H1 (cell line): ENCODE results near the gene RBFOX1. TPM values are rescaled to one million over a fixed set of nuclear protein-coding genes. Genes with fewer than 3 reads are reported as not detected.

ENCODE experiments used
- CTCF ChIA-PET: fragments of 300-600 bp; sonication (Branson Sonifier 250); formaldehyde crosslinking; loops from one replicate; lab custom pipeline; 2021; ENCODE audit not compliant: partially characterized antibody; lab: Charles Lee
- POLR2A ChIA-PET: fragments of 300-600 bp; sonication (Branson Sonifier 250); formaldehyde crosslinking; loops from one replicate; lab custom pipeline; 2021; ENCODE audit warnings: inconsistent platforms; ENCODE audit not compliant: partially characterized antibody; lab: Charles Lee
- DNase-seq, 2 experiments: peaks; one replicate each; pipeline versions ENCODE4 v3.0.0 to v3.0.0-alpha.2; 2010 to 2022; ENCODE audit warnings: low spot score in 2 of 2, low read depth in 1 of 2, mixed read lengths in 1 of 2
- FAIRE-seq: peaks from 2 replicates; lab custom pipeline; 2011; peaks lifted over from hg19 to GRCh38; lab: Jason Lieb, UNC
- H2AFZ ChIP-seq: 2 replicates; pipeline ENCODE4 v1.8.1; 2012; ENCODE audit warnings: low read length, inconsistent platforms
- H2AK5ac ChIP-seq: 2 replicates; pipeline ENCODE4 v1.6.1; 2013; ENCODE audit warnings: low read depth, low read length
- H2BK120ac ChIP-seq: replicated peaks from 2 replicates; pipeline ENCODE3; 2013; ENCODE audit warnings: low read depth, low read length, inconsistent platforms
- H2BK12ac ChIP-seq: 2 replicates; pipeline ENCODE4 v1.6.1; 2013; ENCODE audit warnings: low read depth, low read length
- H2BK15ac ChIP-seq: 2 replicates; pipeline ENCODE4 v1.6.1; 2013; ENCODE audit warnings: low read length
- H2BK20ac ChIP-seq: 2 replicates; pipeline ENCODE4 v1.6.1; 2013; ENCODE audit warnings: low read length
- H2BK5ac ChIP-seq: 2 replicates; pipeline ENCODE4 v1.6.1; 2013; ENCODE audit warnings: low read depth, low read length
- H3K14ac ChIP-seq: 2 replicates; pipeline ENCODE4 v1.6.1; 2013; ENCODE audit warnings: inconsistent platforms; ENCODE audit not compliant: insufficient read length
- H3K18ac ChIP-seq: 2 replicates; pipeline ENCODE4 v1.6.1; 2013; ENCODE audit warnings: low read length; ENCODE audit errors: extremely low read depth
- H3K23ac ChIP-seq: 2 replicates; pipeline ENCODE4 v1.6.1; 2013; ENCODE audit warnings: inconsistent platforms; ENCODE audit not compliant: insufficient read length
- H3K23me2 ChIP-seq: 2 replicates; pipeline ENCODE4 v1.6.1; 2013; ENCODE audit warnings: low read depth, low read length
- H3K27ac ChIP-seq: 2 replicates; pipeline ENCODE4 v1.6.1; 2011; ENCODE audit warnings: low read depth, low read length, inconsistent platforms
- H3K27me3 ChIP-seq, 4 experiments: replicated peaks in 1 of 4; 1 replicate in 1 of 4; 2 replicates in 3 of 4; pipeline versions ENCODE4 v1.6.1 to v1.8.1; 2011 to 2013; ENCODE audit warnings: low read length in 3 of 4, mild to moderate bottlenecking in 3 of 4, inconsistent platforms in 2 of 4, mixed read lengths in 2 of 4, moderate library complexity in 1 of 4; ENCODE audit not compliant: control insufficient read depth in 3 of 4, insufficient read depth in 3 of 4; ENCODE audit errors: extremely low read depth in 1 of 4
- H3K36me3 ChIP-seq, 4 experiments: 2 replicates each; pipeline versions ENCODE4 v1.6.1 to v1.8.1; 2011 to 2013; ENCODE audit warnings: mild to moderate bottlenecking in 4 of 4, low read length in 3 of 4, moderate library complexity in 2 of 4, control low read depth in 1 of 4, inconsistent platforms in 1 of 4; ENCODE audit not compliant: insufficient read depth in 4 of 4, control insufficient read depth in 2 of 4
- H3K4ac ChIP-seq: replicated peaks from 2 replicates; pipeline ENCODE3; 2013; ENCODE audit warnings: low read length, low read depth, mixed read lengths, inconsistent platforms; ENCODE audit not compliant: insufficient read length
- H3K4me1 ChIP-seq, 4 experiments: replicated peaks in 1 of 4; 1 replicate in 1 of 4; 2 replicates in 3 of 4; pipeline versions ENCODE4 v1.6.1 to v1.8.1; 2011 to 2013; ENCODE audit warnings: low read length in 3 of 4, inconsistent platforms in 2 of 4, mixed read lengths in 1 of 4; ENCODE audit not compliant: insufficient read depth in 4 of 4, control insufficient read depth in 3 of 4
- H3K4me2 ChIP-seq, 2 experiments: 2 replicates each; pipeline versions ENCODE4 v1.6.1 to v1.8.1; 2011 to 2013; ENCODE audit warnings: low read depth in 2 of 2, low read length in 2 of 2, control low read depth in 1 of 2, inconsistent platforms in 1 of 2, mild to moderate bottlenecking in 1 of 2; ENCODE audit not compliant: insufficient read depth in 1 of 2
- H3K4me3 ChIP-seq, 4 experiments: fragments of 200-600, 300-600 bp in 1 of 4; sonication (generic), shearing (Covaris generic), sonication (Bioruptor Twin) in 1 of 4; 2 replicates each; pipeline versions ENCODE4 v1.5.1 to v1.8.1; 2011 to 2016; ENCODE audit warnings: low read length in 4 of 4, low read depth in 3 of 4, control low read depth in 2 of 4, inconsistent platforms in 2 of 4, mild to moderate bottlenecking in 2 of 4, mixed read lengths in 1 of 4, moderate library complexity in 1 of 4; ENCODE audit not compliant: insufficient read depth in 2 of 4; ENCODE audit errors: extremely low read depth in 1 of 4
- H3K56ac ChIP-seq: replicated peaks from 2 replicates; pipeline ENCODE3; 2013; ENCODE audit warnings: low read depth, mild to moderate bottlenecking, mixed read lengths, low read length, inconsistent platforms; ENCODE audit not compliant: insufficient read length
- H3K79me1 ChIP-seq: 2 replicates; pipeline ENCODE4 v1.6.1; 2013; ENCODE audit warnings: low read depth, low read length, control low read depth
- H3K79me2 ChIP-seq, 2 experiments: 2 replicates each; pipeline versions ENCODE4 v1.6.1 to v1.8.1; 2012 to 2013; ENCODE audit warnings: low read length in 2 of 2, mild to moderate bottlenecking in 2 of 2, inconsistent platforms in 1 of 2; ENCODE audit not compliant: insufficient read depth in 2 of 2, control insufficient read depth in 1 of 2
- H3K9ac ChIP-seq, 4 experiments: replicated peaks in 1 of 4; 1 replicate in 1 of 4; 2 replicates in 3 of 4; pipeline versions ENCODE4 v1.6.1 to v1.8.1; 2011 to 2013; ENCODE audit warnings: low read depth in 3 of 4, low read length in 3 of 4, control low read depth in 2 of 4, mild to moderate bottlenecking in 2 of 4, moderate library complexity in 2 of 4, inconsistent platforms in 1 of 4; ENCODE audit errors: extremely low read depth in 1 of 4
- H3K9me3 ChIP-seq, 2 experiments: 2 replicates each; pipeline versions ENCODE4 v1.6.1 to v1.8.1; 2012 to 2013; ENCODE audit warnings: mild to moderate bottlenecking in 2 of 2, moderate library complexity in 2 of 2, control low read depth in 1 of 2, inconsistent platforms in 1 of 2, low read depth in 1 of 2, low read length in 1 of 2, mixed read lengths in 1 of 2; ENCODE audit not compliant: insufficient read depth in 2 of 2
- H4K20me1 ChIP-seq, 2 experiments: replicated peaks in 1 of 2; 2 replicates each; pipeline versions ENCODE3 to v1.8.1; 2011 to 2013; ENCODE audit warnings: inconsistent platforms in 2 of 2, low read length in 2 of 2, mild to moderate bottlenecking in 1 of 2; ENCODE audit not compliant: insufficient read depth in 2 of 2, control insufficient read depth in 1 of 2
- H4K5ac ChIP-seq: 2 replicates; pipeline ENCODE4 v1.6.1; 2013; ENCODE audit warnings: low read length, low read depth, mixed read lengths, inconsistent platforms; ENCODE audit not compliant: insufficient read length
- H4K8ac ChIP-seq: 2 replicates; pipeline ENCODE4 v1.8.0; 2013; ENCODE audit warnings: mild to moderate bottlenecking, moderate library complexity, low read length, inconsistent platforms; ENCODE audit not compliant: insufficient read depth; ENCODE audit errors: extremely low read depth
- H4K91ac ChIP-seq: replicated peaks from 2 replicates; pipeline ENCODE3; 2013; ENCODE audit warnings: low read length, mixed read lengths, inconsistent platforms; ENCODE audit not compliant: insufficient read length
- KDM5A ChIP-seq: fragments of 200-600 bp; IDR thresholded peaks from 2 replicates; pipeline ENCODE4 v1.7.1; 2012; ENCODE audit warnings: mild to moderate bottlenecking, low read length, inconsistent platforms, mixed read lengths
- WGBS, 2 experiments: shearing (Covaris generic) in 1 of 2; methylation state at CpG; one replicate each; pipeline versions ENCODE4 v1.1.6 to v1.1.7; 2013 to 2015; ENCODE audit warnings: low lambda C conversion rate in 2 of 2, mixed read lengths in 2 of 2, inconsistent platforms in 1 of 2, low coverage in 1 of 2, missing lambda C conversion rate in 1 of 2; ENCODE audit not compliant: insufficient replicate concordance in 2 of 2, insufficient coverage in 1 of 2, insufficient read length in 1 of 2; ENCODE audit errors: extremely low coverage in 1 of 2, missing lambda C conversion rate in 1 of 2; 5-methylcytosine and 5-hydroxymethylcytosine counted together
- polyA plus RNA-seq, 7 experiments: library from polyadenylated mRNA; depleted of rRNA in 3 of 7; stranded (reverse) in 5 of 7; unstranded in 2 of 7; fragments of >200 nt in 5 of 7; fragments of 200-250 nt in 2 of 7; gene quantifications; 1 replicate in 5 of 7; 2 replicates in 1 of 7; 4 replicates in 1 of 7; pipeline versions ENCODE4 v1.2.1 to v1.2.3, GENCODE V29; 2011 to 2013; ENCODE audit warnings: missing spikeins in 2 of 7, mixed read lengths in 2 of 7
- total RNA-seq: library from RNA; stranded (reverse); fragmentation: NEBNext Ultra II Directional; extraction: Animal tissue kit (Norgen Biotek cat#: 25700); gene quantifications from 2 replicates; pipeline ENCODE4 v1.2.1, GENCODE V29; 2021

RBFOX1 gene
- total and polyA plus RNA-seq, 2 of the 8 experiments (the other 6 are each of a cell fraction or from before 2014, with no cell fraction given) = 1.7 to 2.8 TPM

GRCh38 chr16:7716660-7717550, 384.3 kb downstream of the RBFOX1 start:
- Histone ChIP-seq H4K91ac (no peak overlapping the region), H3K9me3 (no peaks in the 10 kb centered on the region), H3K27me3 (no peaks in the 10 kb centered on the region), H4K5ac (no peak overlapping the region), H3K4ac (no peak overlapping the region), H3K27ac (no peak overlapping the region), H3K23me2 (no peaks in the 10 kb centered on the region), H2BK120ac (no peak overlapping the region), H3K79me2 (no peaks in the 10 kb centered on the region), H2BK12ac (no peak overlapping the region; the same call in 1 of the 2 replicates), H4K8ac (no peak overlapping the region), H2BK5ac (no peak overlapping the region), H2BK15ac (no peak overlapping the region), H3K4me3 (no peak overlapping the region), H4K20me1 (no peaks in the 10 kb centered on the region), H3K4me2 (no peak overlapping the region), H3K36me3 (no peaks in the 10 kb centered on the region), H3K56ac (no peak overlapping the region), H3K14ac (no peak overlapping the region), H3K18ac (no peak overlapping the region), H3K9ac (no peak overlapping the region), H3K79me1 (no peaks in the 10 kb centered on the region), H2BK20ac (no peak overlapping the region), H3K23ac (no peak overlapping the region), H2AFZ (no peak overlapping the region; the same call in 1 of the 2 replicates), H3K4me1 (peaks cover 0 to 6% (median 2%) of the 10 kb centered on the region in 4 experiments; a peak in 2 of 7 replicates), H2AK5ac (no peak overlapping the region)
- ChIA-PET CTCF (interaction anchor here (0.7 kb wide), 1 partner anchor 162 kb away, joined by 3 read pairs; no protein-coding TSS in a partner anchor), POLR2A (interaction anchor here (0.7 kb wide), 1 partner anchor 148 kb away, joined by 3 read pairs; no protein-coding TSS in a partner anchor)
- 63% methylated on average over 18 of the region's 18 CpGs; no CpG with 5 or more reads in 1 of the 2 experiments for WGBS, 2 experiments
- DNase-seq (no peak), FAIRE-seq (no peak)
- TF ChIP-seq KDM5A = no peak
